Fibroblast of mammary gland (primary cell): ENCODE measurements around the gene SERGEF.

Source experiments
- DNase-seq: peaks from one replicate; pipeline ENCODE4 v3.0.0-alpha.2; 2010; ENCODE audit warnings: low read depth
- H3K4me3 ChIP-seq: 2 replicates; pipeline ENCODE4 v1.5.1; 2011; ENCODE audit warnings: low read depth, mild to moderate bottlenecking, low read length, moderate library complexity; ENCODE audit not compliant: control insufficient read depth
- CTCF ChIP-seq: conservative IDR thresholded peaks from 2 replicates; pipeline ENCODE4 v1.5.1; 2011; ENCODE audit warnings: low read depth, low read length, inconsistent platforms; ENCODE audit not compliant: control insufficient read depth, insufficient read depth

The SERGEF gene

GRCh38 chr11:17805043-17805442 is 207.8 kb downstream of the SERGEF start:
- H3K4me3 ChIP-seq: no peak overlapping the region
- no peak for TF ChIP-seq CTCF
- DNase-seq: no peak

GRCh38 chr11:17803754-17804334 is 209.0 kb downstream of the SERGEF start:
- TF ChIP-seq CTCF: no peak
- no peak for DNase-seq
- no peak overlapping the region for H3K4me3 ChIP-seq

- TF ChIP-seq CTCF: no peak
Observed at GRCh38 chr11:17802491-17802890, 210.4 kb downstream of the SERGEF start.

GRCh38 chr11:17801166-17801565 is 211.7 kb downstream of the SERGEF start:
- DNase-seq: no peak
- no peak for TF ChIP-seq CTCF
- no peak overlapping the region for H3K4me3 ChIP-seq

More at GRCh38 chr11:17802491-17802890, 210.4 kb downstream of the SERGEF start:
- H3K4me3 ChIP-seq: no peak overlapping the region
- DNase-seq: no peak

GRCh38 chr11:17799147-17799546 is 213.7 kb downstream of the SERGEF start:
- H3K4me3 ChIP-seq: no peak overlapping the region
- no peak for TF ChIP-seq CTCF
- no peak for DNase-seq

- TF ChIP-seq CTCF: no peak
- no peak for DNase-seq
- no peak overlapping the region for H3K4me3 ChIP-seq
Observed at GRCh38 chr11:17798716-17799115, 214.1 kb downstream of the SERGEF start.

GRCh38 chr11:17798253-17798652 is 214.6 kb downstream of the SERGEF start:
- no peak overlapping the region for H3K4me3 ChIP-seq
- TF ChIP-seq CTCF: no peak
- DNase-seq: no peak
